Heart right ventricle (tissue), 16 donors: ENCODE data around the gene DAB2IP. TPM values are rescaled to one million over a fixed set of nuclear protein-coding genes. Genes with fewer than 3 reads are reported as not detected.
"Not testable (repeated sequence)": the region's sequence is repeated elsewhere in the genome, so short reads cannot be mapped to it uniquely, and the experiment has no call there.

Experiments
- ATAC-seq, 8 donors: fragments of 200-7000 bp; cut with Tn5 transposase; one replicate each; pipeline ENCODE4 v1.9.1; 2020; ENCODE audit warnings: mild to moderate bottlenecking in 8 of 8, moderate library complexity in 8 of 8, moderate number of reproducible peaks in 1 of 8
- DNase-seq, 2 donors: peaks; one replicate each; pipeline ENCODE4 v3.0.0-alpha.2; 2020
- H3K27ac ChIP-seq, 10 donors: fragments of 200-600 bp; sonication (generic) in 2 of 10; one replicate each; pipeline versions ENCODE4 v1.5.0 to v1.8.0; 2020 to 2022; ENCODE audit warnings: mild to moderate bottlenecking in 3 of 10
- H3K27me3 ChIP-seq, 7 donors: fragments of 200-600 bp; one replicate each; pipeline ENCODE4 v1.8.0; 2021 to 2022; ENCODE audit warnings: mild to moderate bottlenecking in 2 of 7
- H3K36me3 ChIP-seq, 9 donors: fragments of 200-600 bp; sonication (generic) in 1 of 9; one replicate each; pipeline versions ENCODE4 v1.5.0 to v1.8.0; 2020 to 2022; ENCODE audit warnings: mild to moderate bottlenecking in 2 of 9
- H3K4me1 ChIP-seq, 9 donors: fragments of 200-600 bp; sonication (generic) in 1 of 9; one replicate each; pipeline versions ENCODE4 v1.5.0 to v1.8.0; 2020 to 2022; ENCODE audit warnings: mild to moderate bottlenecking in 4 of 9
- H3K4me3 ChIP-seq, 10 donors: fragments of 200-600 bp; sonication (generic) in 2 of 10; one replicate each; pipeline versions ENCODE4 v1.5.0 to v1.8.0; 2020 to 2022; ENCODE audit warnings: mild to moderate bottlenecking in 7 of 10, moderate library complexity in 2 of 10
- H3K9me3 ChIP-seq, 11 donors: fragments of 200-600 bp in 10 of 11; sonication (generic) in 2 of 11; one replicate each; pipeline versions ENCODE4 v1.5.0 to v1.8.0; 2013 to 2022; ENCODE audit warnings: mild to moderate bottlenecking in 2 of 11, control low read depth in 1 of 11, moderate library complexity in 1 of 11
- WGBS, 2 donors: extraction: QIAGEN DNeasy Blood & Tissue Kit; methylation state at CpG; one replicate each; pipeline ENCODE4 v1.1.7; 2013; ENCODE audit warnings: inconsistent platforms in 1 of 2; 5-methylcytosine and 5-hydroxymethylcytosine counted together
- intact Hi-C, 10 donors: fragments of 100-400 bp; cut with DNase I; formaldehyde crosslinking; loops; one replicate each; pipeline versions ENCODE4 v1.11.1 to v1.14.2; 2022
- polyA plus RNA-seq, 2 donors: library from polyadenylated mRNA; stranded (reverse); fragments of 200-250 nt; gene quantifications; one replicate each; pipeline ENCODE4 v1.2.3, GENCODE V29; 2013
- total RNA-seq, 10 donors: library from RNA; stranded (reverse); fragmentation: NEBNext Ultra II Directional in 3 of 10; extraction: Animal tissue kit (Norgen Biotek cat#: 25700) in 3 of 10; gene quantifications; one replicate each; pipeline versions ENCODE4 v1.2.1 to v1.2.4, GENCODE V29; 2021 to 2023
- TF ChIP-seq, protein P1 (sequence below), 9 donors: fragments of 200-600 bp; sonication (generic) in 2 of 9; IDR thresholded peaks; one replicate each; pipeline versions ENCODE4 v1.5.0 to v1.8.0; 2021 to 2022; ENCODE audit warnings: antibody characterized with exemption in 9 of 9, mild to moderate bottlenecking in 5 of 9, moderate library complexity in 1 of 9
- donor health status: Arrhythmogenic right ventricular cardiomyopathy.
- donor health status: ischemic (EF 13 %, LVEDD 7.1; RV severe dilation, severe dysfunction).
- donor health status: healthy with polysubstance abuse.
- donor health status: DM: no; HTN: yes; CAD: no.
- donor health status: DM: no; HTN: no; CAD: no.
- donor health status: ischemic (EF 25% LVEDD 6.9; RV normal size, moderate dysfunction).
- donor health status: ischemic (EF 25% LVEDD 5.7; RV mildly dilated, moderate dysfunction).
- donor health status: healthy.
- donor health status: DM: yes; HTN: yes; CAD: no.
- donor health status: Ischemic cardiomyopathy.
- donor health status: ischemic (EF 35%, LVEDD 5.7; RV mildly dilated, moderate dysfunction).
- donor health status: nonischemic (EF 11% LVEDD 7.7; RV severe dilation, severe dysfunction).
- donor health status: DM: yes; HTN: yes; CAD: no.
- donor health status: PGD.
- donor health status: ischemic (EF 29% LVEDD 5.4; RV normal size, mild dysfunction).
- donor health status: nonischemic (EF 23%, LVEDD 6.1; RV moderate dilation, normal function).

Gene DAB2IP
- total and polyA plus RNA-seq, 12 donors: 18.1 to 71.1 (median 52.8) TPM

DNA sequence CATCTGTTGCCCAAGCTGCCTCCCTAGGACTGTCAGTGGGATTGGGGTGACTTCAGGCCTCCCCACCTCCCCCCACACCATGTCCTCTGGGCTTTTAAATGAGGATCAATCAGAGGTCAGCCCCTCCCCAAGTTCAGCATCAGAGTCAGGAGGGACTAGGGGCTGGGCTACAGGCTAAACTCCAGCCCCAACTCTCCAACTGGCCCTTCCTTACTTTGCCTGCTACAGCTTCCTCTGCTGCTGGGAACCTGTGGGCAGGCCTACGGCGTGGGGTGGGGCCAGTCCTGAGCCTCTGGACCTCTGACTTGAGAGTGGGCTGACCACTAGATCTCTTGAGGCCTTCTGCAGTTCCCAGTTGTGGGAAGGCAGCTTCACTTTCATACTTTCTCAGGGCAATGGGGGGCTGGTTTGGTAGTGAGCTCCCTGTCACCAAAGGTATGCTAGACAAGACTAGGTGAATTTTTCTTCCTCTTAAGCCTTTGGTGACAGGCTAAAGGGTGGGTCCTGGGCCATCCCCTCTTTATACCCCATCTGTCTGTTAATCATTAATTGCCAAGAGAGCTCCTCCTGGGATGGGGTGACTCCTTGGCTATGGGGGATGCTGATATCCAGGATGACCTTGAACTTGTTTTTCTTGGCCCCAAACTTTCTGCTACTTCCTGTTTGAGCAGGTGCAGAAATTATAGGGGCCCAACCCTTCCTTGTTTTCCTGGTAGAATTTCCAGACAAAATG, 10.8 kb upstream of the DAB2IP start:
- peak in 7 of 8 donors; percentile 19 to 63 (median 43) for ATAC-seq
- Histone ChIP-seq H3K27me3 (no peaks in the 10 kb centered on the region), H3K36me3 (no peaks in the 10 kb centered on the region), H3K4me3 (no peak overlapping the region), H3K9me3 (no peaks in the 10 kb centered on the region), H3K27ac (peak overlapping the region in 9 of 10 donors; percentile 32 to 79 (median 47)), H3K4me1 (peaks cover 18 to 90% (median 61%) of the 10 kb centered on the region in 9 donors)
- TF ChIP-seq, protein P1, sequence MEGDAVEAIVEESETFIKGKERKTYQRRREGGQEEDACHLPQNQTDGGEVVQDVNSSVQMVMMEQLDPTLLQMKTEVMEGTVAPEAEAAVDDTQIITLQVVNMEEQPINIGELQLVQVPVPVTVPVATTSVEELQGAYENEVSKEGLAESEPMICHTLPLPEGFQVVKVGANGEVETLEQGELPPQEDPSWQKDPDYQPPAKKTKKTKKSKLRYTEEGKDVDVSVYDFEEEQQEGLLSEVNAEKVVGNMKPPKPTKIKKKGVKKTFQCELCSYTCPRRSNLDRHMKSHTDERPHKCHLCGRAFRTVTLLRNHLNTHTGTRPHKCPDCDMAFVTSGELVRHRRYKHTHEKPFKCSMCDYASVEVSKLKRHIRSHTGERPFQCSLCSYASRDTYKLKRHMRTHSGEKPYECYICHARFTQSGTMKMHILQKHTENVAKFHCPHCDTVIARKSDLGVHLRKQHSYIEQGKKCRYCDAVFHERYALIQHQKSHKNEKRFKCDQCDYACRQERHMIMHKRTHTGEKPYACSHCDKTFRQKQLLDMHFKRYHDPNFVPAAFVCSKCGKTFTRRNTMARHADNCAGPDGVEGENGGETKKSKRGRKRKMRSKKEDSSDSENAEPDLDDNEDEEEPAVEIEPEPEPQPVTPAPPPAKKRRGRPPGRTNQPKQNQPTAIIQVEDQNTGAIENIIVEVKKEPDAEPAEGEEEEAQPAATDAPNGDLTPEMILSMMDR (IDR thresholded peaks at IDR 0.05): no peak
- WGBS, 2 donors: 54 to 60% methylated on average over 2 of the region's 2 CpGs
- DNase-seq: no peak
- intact Hi-C loops: loop anchor here in 6 of 10 donors (2.0 to 10.0 kb wide), 7 partner anchors 42 to 352 kb away; no protein-coding TSS in a partner anchor

DNA sequence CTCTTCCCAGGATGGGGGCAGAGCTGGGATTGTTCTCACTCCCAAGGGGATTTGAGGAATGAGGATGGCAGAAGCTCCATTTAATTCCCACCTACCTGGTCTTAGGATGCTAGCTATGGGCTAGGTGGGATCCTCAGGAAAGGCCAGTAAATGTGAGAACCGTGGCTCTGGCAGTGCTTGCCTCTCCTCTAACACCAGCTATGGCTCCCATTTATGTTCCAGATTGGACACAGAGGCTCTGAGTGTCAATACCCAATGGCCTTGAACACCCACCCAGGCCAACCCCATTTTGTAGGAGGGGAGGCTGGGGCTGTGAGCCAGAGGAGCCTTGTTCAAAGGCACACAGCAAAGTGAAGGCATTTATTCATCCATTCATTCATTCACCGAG, 10.2 kb upstream of the DAB2IP start:
- H3K4me1 ChIP-seq: peaks cover 17 to 89% (median 61%) of the 10 kb centered on the region in 9 donors
- H3K27me3 ChIP-seq: no peaks in the 10 kb centered on the region
- H3K36me3 ChIP-seq: no peaks in the 10 kb centered on the region
- intact Hi-C loops: loop anchor here in 6 of 10 donors (2.0 to 10.0 kb wide), 7 partner anchors 41 to 352 kb away; no protein-coding TSS in a partner anchor
- TF ChIP-seq, protein P1 (IDR thresholded peaks at IDR 0.05): no peak
- 78 to 83% methylated on average over 2 of the region's 2 CpGs for WGBS, 2 donors
- H3K27ac ChIP-seq: peak overlapping the region in 8 of 10 donors; percentile 23 to 79 (median 46)
- no peaks in the 10 kb centered on the region for H3K9me3 ChIP-seq
- no peak for DNase-seq
- H3K4me3 ChIP-seq: no peak overlapping the region
- ATAC-seq: no peak

DNA sequence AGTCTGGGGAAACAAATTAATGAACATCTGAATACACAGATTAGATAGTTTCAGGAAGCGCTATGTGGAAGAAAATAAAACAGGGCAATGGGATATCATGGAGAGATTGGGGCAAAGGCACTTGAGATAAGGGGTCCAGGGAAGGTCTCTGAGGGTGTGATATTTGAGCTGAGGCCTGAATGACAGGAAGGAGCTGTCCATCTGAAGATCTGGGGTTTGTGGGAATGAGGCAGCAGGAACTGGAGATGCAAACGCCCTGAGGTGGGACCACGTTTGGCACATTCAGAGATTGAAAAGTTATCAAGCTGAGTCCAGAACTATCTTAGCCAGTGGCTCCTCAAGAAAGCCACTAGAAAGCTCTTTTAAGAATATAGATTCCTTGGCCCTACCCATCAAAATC, 8.7 kb upstream of the DAB2IP start:
- H3K4me3 ChIP-seq: no peak overlapping the region
- ATAC-seq (no peak), DNase-seq (no peak)
- peaks cover 12 to 86% (median 52%) of the 10 kb centered on the region in 9 donors for H3K4me1 ChIP-seq
- H3K36me3 ChIP-seq: no peaks in the 10 kb centered on the region
- 77% methylated on average over 3 of the region's 3 CpGs for WGBS, 2 donors
- intact Hi-C loops: loop anchor here in 5 of 10 donors (5.0 to 10.0 kb wide), 5 partner anchors 40 to 350 kb away; no protein-coding TSS in a partner anchor
- H3K27me3 ChIP-seq: no peaks in the 10 kb centered on the region
- H3K9me3 ChIP-seq: no peaks in the 10 kb centered on the region
- H3K27ac ChIP-seq: peak overlapping the region in 2 of 10 donors; percentile 23 to 41
- TF ChIP-seq, protein P1 (IDR thresholded peaks at IDR 0.05): no peak

DNA sequence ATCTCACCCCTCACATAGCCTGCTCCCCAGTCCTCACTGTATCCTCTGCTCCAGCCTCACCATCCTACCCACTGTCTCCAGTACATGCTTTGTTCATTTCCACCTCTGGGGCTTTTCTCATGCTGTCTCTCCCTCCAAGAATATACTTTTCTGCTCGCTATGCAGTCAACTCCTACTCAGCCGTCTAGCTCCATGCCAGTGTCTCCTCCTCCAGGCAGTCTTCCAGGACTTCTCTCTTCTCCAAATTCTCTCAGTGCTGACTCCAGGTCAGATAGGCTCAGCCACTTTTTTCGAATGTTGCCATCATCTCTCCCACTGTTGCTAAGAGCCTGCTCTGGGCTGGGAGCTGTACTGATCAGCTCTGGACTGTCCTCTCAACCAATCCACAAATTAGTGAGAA, 8.0 kb upstream of the DAB2IP start:
- H3K27ac ChIP-seq: peak overlapping the region in 1 of 10 donors; percentile 41
- H3K9me3 ChIP-seq: no peaks in the 10 kb centered on the region
- WGBS, 2 donors: 95% methylated on average over 3 of the region's 3 CpGs
- peaks cover 12 to 82% (median 44%) of the 10 kb centered on the region in 9 donors for H3K4me1 ChIP-seq
- TF ChIP-seq, protein P1 (IDR thresholded peaks at IDR 0.05): no peak
- no peaks in the 10 kb centered on the region for H3K36me3 ChIP-seq
- DNase-seq (no peak), ATAC-seq (no peak)
- intact Hi-C loops: loop anchor here in 5 of 10 donors (5.0 to 10.0 kb wide), 5 partner anchors 39 to 349 kb away; no protein-coding TSS in a partner anchor
- H3K4me3 ChIP-seq: no peak overlapping the region
- no peaks in the 10 kb centered on the region for H3K27me3 ChIP-seq

DNA sequence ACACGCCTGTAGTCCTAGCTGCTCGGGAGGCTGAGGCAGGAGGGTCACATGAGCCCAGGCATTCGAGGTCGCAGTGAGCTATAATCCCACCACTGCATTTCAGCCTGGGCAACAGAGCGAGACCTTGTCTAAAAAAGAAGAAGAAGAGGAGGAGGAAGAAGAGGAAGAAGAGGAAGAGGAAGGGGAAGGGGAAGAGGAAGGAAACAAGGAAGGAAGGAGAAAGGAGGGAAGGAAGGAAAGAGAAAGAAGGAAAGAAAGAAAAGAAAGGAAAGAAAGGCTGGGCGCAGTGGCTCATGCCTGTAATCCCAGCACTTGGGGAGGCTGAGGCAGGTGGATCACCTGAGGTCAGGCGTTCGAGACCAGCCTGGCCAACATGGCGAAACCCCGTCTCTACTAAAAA, 7.4 kb upstream of the DAB2IP start:
- H3K27me3 ChIP-seq, H3K36me3 ChIP-seq, H3K9me3 ChIP-seq, ATAC-seq, H3K4me3 ChIP-seq, DNase-seq: not testable (repeated sequence)
- H3K27ac ChIP-seq: peak overlapping the region in 2 of 10 donors; percentile 27 to 83
- 93 to 96% methylated on average over 10 of the region's 10 CpGs for WGBS, 2 donors
- intact Hi-C loops: loop anchor here in 5 of 10 donors (5.0 to 10.0 kb wide), 5 partner anchors 38 to 348 kb away; no protein-coding TSS in a partner anchor
- H3K4me1 ChIP-seq: peaks cover 12 to 81% (median 44%) of the 10 kb centered on the region in 9 donors
